Measurements from ENCODE around the gene CHST8. TPM values are rescaled to one million over a fixed set of nuclear protein-coding genes. Genes with fewer than 3 reads are reported as not detected.
"Not testable (repeated sequence)": the region's sequence is repeated elsewhere in the genome, so short reads cannot be mapped to it uniquely, and the experiment has no call there.

The CHST8 gene
- total RNA-seq, 1 donor from 2014 or later, result not detected

GRCh38 chr19:33818411-33818810 is 196.7 kb downstream of the CHST8 start:
- Histone ChIP-seq H3K4me3 (ENCODE audit: insufficient read depth, low read depth, low read length) (no peak overlapping the region), H4K20me1 (ENCODE audit: insufficient read depth, low read length) (peaks cover 9% of the 10 kb centered on the region), H3K36me3 (ENCODE audit: insufficient read depth, low read length) (no peaks in the 10 kb centered on the region), H3K27ac (ENCODE audit: low read depth, low read length) (no peak overlapping the region), H3K79me2 (ENCODE audit: insufficient read depth, low read length) (no peaks in the 10 kb centered on the region), H3K9me3 (ENCODE audit: insufficient read depth, low read depth, low read length) (no peaks in the 10 kb centered on the region), H2AFZ (ENCODE audit: low read depth, low read length) (no peak overlapping the region), H3K9ac (ENCODE audit: low read length) (no peak overlapping the region), H3K4me2 (ENCODE audit: low read length) (no peak overlapping the region), H3K27me3 (ENCODE audit: insufficient read depth, low read length) (no peaks in the 10 kb centered on the region), H3K4me1 (ENCODE audit: insufficient read depth, low read length) (peaks cover 17% of the 10 kb centered on the region)
- DNase-seq (ENCODE audit: low read depth) (no peak), FAIRE-seq (no peak)
- H3K9me3 Mint-ChIP-seq (ENCODE audit: unreplicated experiment), result no peaks in the 10 kb centered on the region
- H3K27ac Mint-ChIP-seq (ENCODE audit: unreplicated experiment), result no peak overlapping the region
- H3K4me3 Mint-ChIP-seq (ENCODE audit: unreplicated experiment), result no peak overlapping the region
- peaks cover 8% of the 10 kb centered on the region for H3K27me3 Mint-ChIP-seq (ENCODE audit: low read depth, unreplicated experiment)
- H3K36me3 Mint-ChIP-seq (ENCODE audit: low read depth, unreplicated experiment), result peaks cover 7% of the 10 kb centered on the region
- TF ChIP-seq, protein P1, sequence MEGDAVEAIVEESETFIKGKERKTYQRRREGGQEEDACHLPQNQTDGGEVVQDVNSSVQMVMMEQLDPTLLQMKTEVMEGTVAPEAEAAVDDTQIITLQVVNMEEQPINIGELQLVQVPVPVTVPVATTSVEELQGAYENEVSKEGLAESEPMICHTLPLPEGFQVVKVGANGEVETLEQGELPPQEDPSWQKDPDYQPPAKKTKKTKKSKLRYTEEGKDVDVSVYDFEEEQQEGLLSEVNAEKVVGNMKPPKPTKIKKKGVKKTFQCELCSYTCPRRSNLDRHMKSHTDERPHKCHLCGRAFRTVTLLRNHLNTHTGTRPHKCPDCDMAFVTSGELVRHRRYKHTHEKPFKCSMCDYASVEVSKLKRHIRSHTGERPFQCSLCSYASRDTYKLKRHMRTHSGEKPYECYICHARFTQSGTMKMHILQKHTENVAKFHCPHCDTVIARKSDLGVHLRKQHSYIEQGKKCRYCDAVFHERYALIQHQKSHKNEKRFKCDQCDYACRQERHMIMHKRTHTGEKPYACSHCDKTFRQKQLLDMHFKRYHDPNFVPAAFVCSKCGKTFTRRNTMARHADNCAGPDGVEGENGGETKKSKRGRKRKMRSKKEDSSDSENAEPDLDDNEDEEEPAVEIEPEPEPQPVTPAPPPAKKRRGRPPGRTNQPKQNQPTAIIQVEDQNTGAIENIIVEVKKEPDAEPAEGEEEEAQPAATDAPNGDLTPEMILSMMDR (IDR thresholded peaks at IDR 0.05; ENCODE audit: insufficient read depth, low read depth, low read length), result no peak
- TF ChIP-seq EZH2 (IDR thresholded peaks at IDR 0.05; ENCODE audit: insufficient read depth, low read length), result no peak
- H3K4me1 Mint-ChIP-seq (ENCODE audit: low read depth, unreplicated experiment), result peaks cover 11% of the 10 kb centered on the region

DNA sequence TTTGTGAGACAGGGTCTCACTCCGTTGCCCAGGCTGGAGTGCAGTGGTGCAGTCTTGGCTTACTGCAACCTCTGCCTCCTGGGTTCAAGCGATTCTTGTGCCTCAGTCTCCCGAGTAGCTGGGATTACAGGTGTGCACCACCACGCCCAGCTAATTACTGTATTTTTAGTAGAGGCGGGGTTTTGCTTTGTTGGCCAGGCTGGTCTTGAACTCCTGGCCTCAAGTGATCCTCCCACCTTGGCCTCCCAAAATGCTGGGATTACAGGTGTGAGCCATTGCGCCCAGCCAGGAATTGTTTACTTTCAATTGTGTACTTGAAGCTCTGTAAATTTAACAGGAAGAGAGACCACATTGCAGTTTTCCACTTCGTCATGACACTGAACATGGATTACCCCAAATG is 197.3 kb downstream of the CHST8 start:
- not testable (repeated sequence) for H3K27me3 ChIP-seq (ENCODE audit: insufficient read depth, low read length); H4K20me1 ChIP-seq (ENCODE audit: insufficient read depth, low read length); H3K36me3 ChIP-seq (ENCODE audit: insufficient read depth, low read length); H2AFZ ChIP-seq (ENCODE audit: low read depth, low read length); FAIRE-seq; H3K4me1 Mint-ChIP-seq (ENCODE audit: low read depth, unreplicated experiment); H3K36me3 Mint-ChIP-seq (ENCODE audit: low read depth, unreplicated experiment); H3K4me2 ChIP-seq (ENCODE audit: low read length); H3K9me3 ChIP-seq (ENCODE audit: insufficient read depth, low read depth, low read length); DNase-seq (ENCODE audit: low read depth); H3K79me2 ChIP-seq (ENCODE audit: insufficient read depth, low read length); H3K4me3 ChIP-seq (ENCODE audit: insufficient read depth, low read depth, low read length); H3K27ac ChIP-seq (ENCODE audit: low read depth, low read length); H3K27me3 Mint-ChIP-seq (ENCODE audit: low read depth, unreplicated experiment); H3K9ac ChIP-seq (ENCODE audit: low read length); H3K9me3 Mint-ChIP-seq (ENCODE audit: unreplicated experiment); H3K4me3 Mint-ChIP-seq (ENCODE audit: unreplicated experiment)
- peak overlapping the region; percentile 18 for H3K27ac Mint-ChIP-seq (ENCODE audit: unreplicated experiment)
- H3K4me1 ChIP-seq (ENCODE audit: insufficient read depth, low read length), result peaks cover 17% of the 10 kb centered on the region

- DNase-seq (ENCODE audit: low read depth) (no peak), FAIRE-seq (no peak)
- Histone ChIP-seq H3K9ac (ENCODE audit: low read length) (peak overlapping the region; percentile 65), H3K36me3 (ENCODE audit: insufficient read depth, low read length) (no peaks in the 10 kb centered on the region), H3K79me2 (ENCODE audit: insufficient read depth, low read length) (no peaks in the 10 kb centered on the region), H2AFZ (ENCODE audit: low read depth, low read length) (peak overlapping the region; percentile 89), H3K4me3 (ENCODE audit: insufficient read depth, low read depth, low read length) (peak overlapping the region; percentile 48), H3K27me3 (ENCODE audit: insufficient read depth, low read length) (no peaks in the 10 kb centered on the region), H4K20me1 (ENCODE audit: insufficient read depth, low read length) (peaks cover 4% of the 10 kb centered on the region), H3K9me3 (ENCODE audit: insufficient read depth, low read depth, low read length) (no peaks in the 10 kb centered on the region), H3K4me2 (ENCODE audit: low read length) (peak overlapping the region; percentile 91), H3K27ac (ENCODE audit: low read depth, low read length) (no peak overlapping the region), H3K4me1 (ENCODE audit: insufficient read depth, low read length) (peaks cover 17% of the 10 kb centered on the region)
- TF ChIP-seq EZH2 (IDR thresholded peaks at IDR 0.05; ENCODE audit: insufficient read depth, low read length), result no peak
- TF ChIP-seq, protein P1 (IDR thresholded peaks at IDR 0.05; ENCODE audit: insufficient read depth, low read depth, low read length), result no peak
- H3K4me1 Mint-ChIP-seq (ENCODE audit: low read depth, unreplicated experiment), result peaks cover 8% of the 10 kb centered on the region
- peak overlapping the region; percentile 62 for H3K4me3 Mint-ChIP-seq (ENCODE audit: unreplicated experiment)
- H3K36me3 Mint-ChIP-seq (ENCODE audit: low read depth, unreplicated experiment), result peaks cover under 1% of the 10 kb centered on the region
- no peaks in the 10 kb centered on the region for H3K9me3 Mint-ChIP-seq (ENCODE audit: unreplicated experiment)
- no peak overlapping the region for H3K27ac Mint-ChIP-seq (ENCODE audit: unreplicated experiment)
- peaks cover 8% of the 10 kb centered on the region for H3K27me3 Mint-ChIP-seq (ENCODE audit: low read depth, unreplicated experiment)
Measured at GRCh38 chr19:33819506-33819879, 197.7 kb downstream of the CHST8 start.
